Progenitor cell of endocrine pancreas (in vitro differentiated cells): ENCODE results near the gene ZBTB8B. TPM values are rescaled to one million over a fixed set of nuclear protein-coding genes. Genes with fewer than 3 reads are reported as not detected.
A peak's percentile ranks its signal among the peaks of the same experiment; 100 is the strongest.
"Not testable (repeated sequence)": the region's sequence is repeated elsewhere in the genome, so short reads cannot be mapped to it uniquely, and the experiment has no call there.

Experiments
- DNase-seq: peaks from one replicate; pipeline ENCODE4 v3.0.0; 2021; ENCODE audit warnings: low spot score; ENCODE audit not compliant: unreplicated experiment
- H3K27ac Mint-ChIP-seq: 2 replicates; pipeline ENCODE4 v1.8.0; 2021; ENCODE audit warnings: mild to moderate bottlenecking, moderate library complexity, mixed read lengths
- H3K27me3 Mint-ChIP-seq: 2 replicates; pipeline ENCODE4 v1.8.0; 2021; ENCODE audit warnings: mixed read lengths
- H3K36me3 Mint-ChIP-seq: 2 replicates; pipeline ENCODE4 v1.8.0; 2022; ENCODE audit warnings: mixed read lengths; ENCODE audit not compliant: insufficient read depth
- H3K4me1 Mint-ChIP-seq: 2 replicates; pipeline ENCODE4 v1.8.0; 2021; ENCODE audit warnings: low read depth, mixed read lengths
- H3K4me3 Mint-ChIP-seq: 2 replicates; pipeline ENCODE4 v1.8.0; 2021; ENCODE audit warnings: low read depth, mild to moderate bottlenecking, moderate library complexity, mixed read lengths
- H3K9me3 Mint-ChIP-seq: 2 replicates; pipeline ENCODE4 v1.8.0; 2021; ENCODE audit warnings: low read depth, mixed read lengths
- CTCF ChIP-seq: fragments of 200-600 bp; sonication (generic); IDR thresholded peaks from one replicate; pipeline ENCODE4 v1.5.0; 2021; ENCODE audit warnings: antibody characterized with exemption, mild to moderate bottlenecking; ENCODE audit not compliant: unreplicated experiment
- total RNA-seq: library from RNA; stranded (reverse); gene quantifications from 2 replicates; pipeline ENCODE4 v1.2.1, GENCODE V29; 2021

The ZBTB8B gene
- total RNA-seq, 1 donor from 2014 or later, result 4.7 TPM

GRCh38 chr1:32431736-32432400 is 33.0 kb upstream of the ZBTB8B start:
- Mint-ChIP-seq H3K27ac (no peak overlapping the region), H3K9me3 (no peaks in the 10 kb centered on the region), H3K4me3 (no peak overlapping the region), H3K36me3 (no peaks in the 10 kb centered on the region), H3K27me3 (peaks cover 10% of the 10 kb centered on the region), H3K4me1 (peaks cover 4% of the 10 kb centered on the region)
- DNase-seq, result no peak
- no peak for TF ChIP-seq CTCF

DNA sequence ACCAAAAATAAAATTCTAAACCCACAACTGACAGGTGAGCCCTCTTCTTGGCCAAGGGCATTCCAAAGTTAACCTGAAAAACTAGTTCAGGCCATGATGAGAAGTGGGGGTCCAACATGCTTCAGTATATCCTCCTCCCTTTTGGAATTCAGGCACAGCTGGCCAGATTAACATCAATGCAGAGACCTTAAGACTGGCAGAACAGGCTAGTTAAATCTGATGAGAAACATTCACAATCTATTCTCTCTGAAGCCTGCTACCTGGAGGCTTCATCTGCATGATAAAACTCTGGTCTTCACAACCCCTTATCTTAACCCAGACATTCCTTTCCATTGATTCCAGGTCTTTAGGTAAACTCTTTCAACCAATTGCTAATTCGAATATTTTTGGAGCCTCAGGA is 26.7 kb upstream of the ZBTB8B start:
- Mint-ChIP-seq H3K9me3 (peaks cover 3% of the 10 kb centered on the region), H3K27ac (no peak overlapping the region), H3K4me3 (no peak overlapping the region), H3K4me1 (peaks cover 4% of the 10 kb centered on the region), H3K27me3 (no peaks in the 10 kb centered on the region), H3K36me3 (no peaks in the 10 kb centered on the region)
- TF ChIP-seq CTCF, result no peak
- DNase-seq, result no peak

DNA sequence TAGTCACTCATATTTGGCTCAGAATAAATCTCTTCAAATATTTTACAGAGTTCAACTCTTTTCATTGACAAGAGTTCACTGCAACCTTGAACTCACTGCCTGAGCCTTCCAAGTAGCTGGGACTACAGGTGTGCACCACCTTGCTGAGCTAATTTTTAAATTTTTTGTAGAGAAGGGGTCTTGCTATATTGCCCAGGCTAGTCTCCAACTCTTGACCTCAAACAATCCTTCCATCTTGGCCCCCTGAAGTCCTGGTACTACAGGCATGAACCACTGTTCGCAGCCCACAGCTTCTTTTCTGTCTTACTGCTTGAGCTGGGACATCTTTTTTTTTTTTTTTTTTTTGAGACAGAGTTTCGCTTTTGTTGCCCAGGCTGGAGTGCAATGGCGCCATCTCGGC is 26.1 kb upstream of the ZBTB8B start:
- H3K4me1 Mint-ChIP-seq, H3K36me3 Mint-ChIP-seq, H3K9me3 Mint-ChIP-seq, H3K27me3 Mint-ChIP-seq, DNase-seq, H3K27ac Mint-ChIP-seq, H3K4me3 Mint-ChIP-seq: not testable (repeated sequence)

GRCh38 chr1:32441467-32441866 is 23.4 kb upstream of the ZBTB8B start:
- H3K27ac Mint-ChIP-seq, H3K4me1 Mint-ChIP-seq, DNase-seq: not testable (repeated sequence)

DNA sequence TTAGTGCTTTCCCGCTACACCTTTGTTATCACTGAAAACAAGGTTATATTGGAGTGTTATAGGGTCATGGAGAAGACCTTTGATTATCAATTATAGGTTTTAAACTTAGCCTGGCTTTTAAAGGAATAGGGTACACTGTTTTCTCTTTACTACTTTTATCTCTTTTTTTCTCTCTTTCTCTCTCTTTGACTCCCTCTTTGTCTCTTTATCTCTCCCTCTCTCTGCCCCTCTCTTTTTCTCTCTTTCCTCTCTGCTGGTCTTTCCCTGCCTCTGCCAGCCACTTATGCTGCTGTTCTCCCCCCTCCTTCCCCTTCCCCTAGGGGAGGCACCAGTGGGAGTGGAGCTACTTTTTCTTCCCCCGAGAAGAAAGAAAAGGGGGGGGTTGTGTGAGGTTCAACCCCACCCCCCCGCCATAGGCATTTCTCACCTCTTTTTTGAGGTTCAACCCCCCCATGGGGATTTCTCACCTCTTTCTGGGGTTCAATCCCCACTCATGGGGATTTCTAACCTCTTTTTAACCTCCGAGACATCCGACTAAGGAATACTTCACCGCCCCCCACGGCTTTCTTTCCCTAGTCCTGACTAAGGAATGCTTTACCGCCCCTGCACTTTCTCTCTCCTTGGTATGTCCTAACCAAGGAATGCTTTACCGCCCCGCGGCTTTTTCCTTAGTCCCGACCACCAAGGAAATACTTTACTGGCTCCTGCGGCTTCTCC is 17.2 kb upstream of the ZBTB8B start:
- peak overlapping the region; percentile 3 for H3K27ac Mint-ChIP-seq
- H3K4me3 Mint-ChIP-seq, result peak overlapping the region; percentile 50
- peaks cover 11% of the 10 kb centered on the region for H3K4me1 Mint-ChIP-seq

More at GRCh38 chr1:32441467-32441866, 23.4 kb upstream of the ZBTB8B start:
- not testable (repeated sequence) for H3K9me3 Mint-ChIP-seq, H3K36me3 Mint-ChIP-seq, H3K27me3 Mint-ChIP-seq, H3K4me3 Mint-ChIP-seq

More for the DNA sequence above, 17.2 kb upstream of the ZBTB8B start:
- no peak for DNase-seq
- Mint-ChIP-seq H3K36me3 (peaks cover 4% of the 10 kb centered on the region), H3K27me3 (peaks cover 3% of the 10 kb centered on the region), H3K9me3 (peaks cover 14% of the 10 kb centered on the region)
- no peak for TF ChIP-seq CTCF
